CD14-positive monocyte (primary cell): ENCODE data around the gene TERT. TPM values are rescaled to one million over a fixed set of nuclear protein-coding genes. Genes with fewer than 3 reads are reported as not detected.

ENCODE experiments used
- DNase-seq, 3 donors: peaks; one replicate each; pipeline ENCODE4 v3.0.0-alpha.2; 2011 to 2022
- H2AFZ ChIP-seq: 2 replicates; pipeline ENCODE4 v1.6.0; 2012; ENCODE audit warnings: mild to moderate bottlenecking, low read depth, low read length, inconsistent platforms; ENCODE audit not compliant: insufficient read depth, poor library complexity, severe bottlenecking
- H3K27ac ChIP-seq, 2 donors: 1 replicate in 1 of 2; 2 replicates in 1 of 2; pipeline ENCODE4 v1.5.1; 2012 to 2013; ENCODE audit warnings: low read length in 2 of 2, control low read depth in 1 of 2, inconsistent platforms in 1 of 2, low read depth in 1 of 2, mild to moderate bottlenecking in 1 of 2
- H3K27me3 ChIP-seq, 2 donors: one replicate each; pipeline versions ENCODE4 v1.6.0 to v1.6.1; 2011 to 2013; ENCODE audit warnings: low read length in 2 of 2; ENCODE audit not compliant: control insufficient read depth in 2 of 2, insufficient read depth in 2 of 2
- H3K36me3 ChIP-seq, 2 donors: replicated peaks in 1 of 2; 1 replicate in 1 of 2; 2 replicates in 1 of 2; pipeline versions ENCODE4 v1.5.1 to v1.6.1; 2012 to 2013; ENCODE audit warnings: low read length in 2 of 2, control low read depth in 1 of 2, inconsistent platforms in 1 of 2, mild to moderate bottlenecking in 1 of 2; ENCODE audit not compliant: insufficient read depth in 2 of 2, control insufficient read depth in 1 of 2
- H3K4me1 ChIP-seq, 2 donors: 1 replicate in 1 of 2; 2 replicates in 1 of 2; pipeline versions ENCODE4 v1.5.1 to v1.6.1; 2012 to 2013; ENCODE audit warnings: low read length in 2 of 2, control low read depth in 1 of 2, inconsistent platforms in 1 of 2, mild to moderate bottlenecking in 1 of 2, moderate library complexity in 1 of 2; ENCODE audit not compliant: insufficient read depth in 2 of 2, control insufficient read depth in 1 of 2
- H3K4me2 ChIP-seq: replicated peaks from 2 replicates; pipeline ENCODE3; 2012; ENCODE audit warnings: low read length, moderate library complexity, mild to moderate bottlenecking; ENCODE audit not compliant: poor library complexity, severe bottlenecking; ENCODE audit errors: extremely low read depth
- H3K4me3 ChIP-seq, 3 experiments: fragments of 200-600 bp in 1 of 3; sonication (generic) in 1 of 3; replicated peaks in 1 of 3; 1 replicate in 2 of 3; 2 replicates in 1 of 3; pipeline ENCODE4 v1.5.1; 2011 to 2013; ENCODE audit warnings: low read length in 3 of 3, mild to moderate bottlenecking in 3 of 3, control low read depth in 2 of 3, low read depth in 2 of 3, inconsistent platforms in 1 of 3, moderate library complexity in 1 of 3
- H3K79me2 ChIP-seq: 2 replicates; pipeline ENCODE4 v1.6.0; 2012; ENCODE audit warnings: mild to moderate bottlenecking, control low read depth, inconsistent platforms, low read length, moderate library complexity; ENCODE audit not compliant: insufficient read depth
- H3K9ac ChIP-seq: 2 replicates; pipeline ENCODE4 v1.6.0; 2017; ENCODE audit warnings: low read length, mild to moderate bottlenecking; ENCODE audit not compliant: insufficient read depth, poor library complexity, severe bottlenecking
- H3K9me3 ChIP-seq, 2 donors: replicated peaks in 1 of 2; 1 replicate in 1 of 2; 2 replicates in 1 of 2; pipeline versions ENCODE4 v1.5.1 to v1.6.1; 2012 to 2013; ENCODE audit warnings: low read length in 2 of 2, control low read depth in 1 of 2; ENCODE audit not compliant: control insufficient read depth in 1 of 2, insufficient read depth in 1 of 2
- H4K20me1 ChIP-seq: 2 replicates; pipeline ENCODE4 v1.6.0; 2012; ENCODE audit warnings: mild to moderate bottlenecking, low read length, control low read depth, moderate library complexity; ENCODE audit not compliant: insufficient read depth
- H3K27ac Mint-ChIP-seq, 7 donors: one replicate each; pipeline ENCODE4 v1.8.0; 2020; ENCODE audit warnings: mild to moderate bottlenecking in 7 of 7, mixed read lengths in 7 of 7, moderate library complexity in 6 of 7, inconsistent platforms in 2 of 7
- H3K27me3 Mint-ChIP-seq, 3 donors: one replicate each; pipeline ENCODE4 v1.8.0; 2021 to 2022; ENCODE audit warnings: low read depth in 3 of 3, mild to moderate bottlenecking in 3 of 3, mixed read lengths in 3 of 3, moderate library complexity in 3 of 3, inconsistent platforms in 1 of 3
- H3K36me3 Mint-ChIP-seq, 2 donors: one replicate each; pipeline ENCODE4 v1.8.0; 2020; ENCODE audit warnings: mixed read lengths in 2 of 2, inconsistent platforms in 1 of 2, mild to moderate bottlenecking in 1 of 2
- H3K4me1 Mint-ChIP-seq: one replicate; pipeline ENCODE4 v1.8.0; 2020; ENCODE audit warnings: mild to moderate bottlenecking, mixed read lengths
- H3K4me3 Mint-ChIP-seq, 2 donors: one replicate each; pipeline ENCODE4 v1.8.0; 2020; ENCODE audit warnings: mild to moderate bottlenecking in 2 of 2, mixed read lengths in 2 of 2, moderate library complexity in 1 of 2
- H3K9me3 Mint-ChIP-seq, 7 donors: one replicate each; pipeline ENCODE4 v1.8.0; 2020 to 2022; ENCODE audit warnings: mixed read lengths in 7 of 7, mild to moderate bottlenecking in 6 of 7, moderate library complexity in 6 of 7, inconsistent platforms in 2 of 7
- WGBS: methylation state at CpG from one replicate; pipeline ENCODE4 v1.1.5; 2013; ENCODE audit warnings: missing lambda C conversion rate; ENCODE audit not compliant: insufficient coverage; 5-methylcytosine and 5-hydroxymethylcytosine counted together
- intact Hi-C, 2 donors: fragments of 100-400 bp; cut with micrococcal nuclease; formaldehyde crosslinking; loops; one replicate each; pipeline versions ENCODE4 v1.15.0 to v1.15.1; 2023
- polyA plus RNA-seq, 3 donors: library from polyadenylated mRNA; depleted of rRNA in 1 of 3; unstranded in 2 of 3; stranded (reverse) in 1 of 3; fragments of 300-500 nt in 2 of 3; fragments of >200 nt in 1 of 3; fragmentation: Illumina TruSeq in 2 of 3; gene quantifications; 1 replicate in 2 of 3; 2 replicates in 1 of 3; pipeline ENCODE4 v1.2.3, GENCODE V29; 2012 to 2021
- TF ChIP-seq, protein P1 (sequence below): fragments of 200-600 bp; IDR thresholded peaks from one replicate; pipeline ENCODE4 v1.8.0; 2022; ENCODE audit warnings: antibody characterized with exemption, mild to moderate bottlenecking

The TERT gene
- polyA plus RNA-seq, 3 donors, result not detected

DNA sequence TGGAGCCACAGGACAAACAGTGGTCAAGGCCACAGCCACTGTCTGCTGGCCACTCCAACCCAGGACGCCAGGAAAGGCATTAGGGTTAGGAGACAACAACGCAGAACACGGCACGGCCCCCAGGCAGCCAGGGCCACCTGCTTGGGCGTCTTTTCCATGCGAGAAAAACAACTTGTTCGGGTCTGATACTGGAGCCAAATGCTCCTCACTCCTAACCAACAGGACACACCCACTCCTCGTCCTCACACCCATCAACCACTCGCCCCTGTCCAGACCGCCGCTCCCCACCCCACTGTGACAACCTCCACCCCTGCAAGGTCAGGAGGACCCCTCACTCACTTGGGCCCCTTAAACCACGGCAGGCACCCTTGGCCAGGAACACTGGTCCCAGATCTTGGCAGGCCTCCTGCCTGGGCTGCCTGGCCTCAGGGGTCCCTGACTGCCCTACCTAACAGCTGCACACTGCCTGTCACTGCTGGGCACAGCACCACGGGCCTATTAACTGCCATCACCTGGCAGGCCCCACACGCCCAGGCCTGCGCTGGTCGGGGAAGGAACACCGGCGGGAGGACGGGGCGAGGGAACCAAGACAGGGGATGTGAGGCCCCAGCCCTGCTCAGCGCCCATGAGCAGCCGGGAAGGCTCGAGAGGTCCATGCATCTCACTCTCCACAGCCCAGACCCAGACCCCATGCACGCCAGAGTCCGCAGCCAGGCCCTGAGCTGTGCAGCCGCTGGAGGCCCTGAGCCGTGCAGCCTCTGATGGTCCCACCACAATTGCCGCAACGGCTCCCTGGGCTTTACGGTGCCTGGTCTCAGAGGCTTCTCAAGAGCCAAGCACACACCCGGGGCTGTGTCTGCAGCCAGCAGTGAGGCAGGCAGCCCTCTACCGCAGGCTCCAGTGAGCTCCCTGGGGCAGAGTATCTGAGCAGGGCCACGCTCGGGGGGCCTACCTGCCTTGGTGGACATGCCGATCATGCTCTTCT lies 36.3 kb upstream of the TERT start:
- peaks cover 67 to 82% of the 10 kb centered on the region in 2 donors for H3K36me3 ChIP-seq
- H3K27me3 Mint-ChIP-seq, result peaks cover 0 to 3% (median 0%) of the 10 kb centered on the region in 3 donors
- no peaks in the 10 kb centered on the region for H3K4me1 ChIP-seq
- H3K4me3 Mint-ChIP-seq, result no peak overlapping the region
- no peaks in the 10 kb centered on the region for H3K79me2 ChIP-seq
- H3K9ac ChIP-seq, result no peak overlapping the region
- no peak overlapping the region for H2AFZ ChIP-seq
- H3K27ac Mint-ChIP-seq, result peak overlapping the region in 1 of 7 donors; percentile 22
- H3K27ac ChIP-seq, result no peak overlapping the region
- H3K27me3 ChIP-seq, result no peaks in the 10 kb centered on the region
- no peaks in the 10 kb centered on the region for H3K9me3 ChIP-seq
- TF ChIP-seq, protein P1, sequence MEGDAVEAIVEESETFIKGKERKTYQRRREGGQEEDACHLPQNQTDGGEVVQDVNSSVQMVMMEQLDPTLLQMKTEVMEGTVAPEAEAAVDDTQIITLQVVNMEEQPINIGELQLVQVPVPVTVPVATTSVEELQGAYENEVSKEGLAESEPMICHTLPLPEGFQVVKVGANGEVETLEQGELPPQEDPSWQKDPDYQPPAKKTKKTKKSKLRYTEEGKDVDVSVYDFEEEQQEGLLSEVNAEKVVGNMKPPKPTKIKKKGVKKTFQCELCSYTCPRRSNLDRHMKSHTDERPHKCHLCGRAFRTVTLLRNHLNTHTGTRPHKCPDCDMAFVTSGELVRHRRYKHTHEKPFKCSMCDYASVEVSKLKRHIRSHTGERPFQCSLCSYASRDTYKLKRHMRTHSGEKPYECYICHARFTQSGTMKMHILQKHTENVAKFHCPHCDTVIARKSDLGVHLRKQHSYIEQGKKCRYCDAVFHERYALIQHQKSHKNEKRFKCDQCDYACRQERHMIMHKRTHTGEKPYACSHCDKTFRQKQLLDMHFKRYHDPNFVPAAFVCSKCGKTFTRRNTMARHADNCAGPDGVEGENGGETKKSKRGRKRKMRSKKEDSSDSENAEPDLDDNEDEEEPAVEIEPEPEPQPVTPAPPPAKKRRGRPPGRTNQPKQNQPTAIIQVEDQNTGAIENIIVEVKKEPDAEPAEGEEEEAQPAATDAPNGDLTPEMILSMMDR, result no peak
- no peaks in the 10 kb centered on the region for H3K9me3 Mint-ChIP-seq
- intact Hi-C loops, result no loop called here
- peaks cover 70 to 73% of the 10 kb centered on the region in 2 donors for H3K36me3 Mint-ChIP-seq
- H3K4me2 ChIP-seq, result no peak overlapping the region
- no peaks in the 10 kb centered on the region for H3K4me1 Mint-ChIP-seq
- peaks cover 48% of the 10 kb centered on the region for H4K20me1 ChIP-seq
- WGBS, result 97% methylated on average over 34 of the region's 35 CpGs
- H3K4me3 ChIP-seq, result no peak overlapping the region
- no peak for DNase-seq

DNA sequence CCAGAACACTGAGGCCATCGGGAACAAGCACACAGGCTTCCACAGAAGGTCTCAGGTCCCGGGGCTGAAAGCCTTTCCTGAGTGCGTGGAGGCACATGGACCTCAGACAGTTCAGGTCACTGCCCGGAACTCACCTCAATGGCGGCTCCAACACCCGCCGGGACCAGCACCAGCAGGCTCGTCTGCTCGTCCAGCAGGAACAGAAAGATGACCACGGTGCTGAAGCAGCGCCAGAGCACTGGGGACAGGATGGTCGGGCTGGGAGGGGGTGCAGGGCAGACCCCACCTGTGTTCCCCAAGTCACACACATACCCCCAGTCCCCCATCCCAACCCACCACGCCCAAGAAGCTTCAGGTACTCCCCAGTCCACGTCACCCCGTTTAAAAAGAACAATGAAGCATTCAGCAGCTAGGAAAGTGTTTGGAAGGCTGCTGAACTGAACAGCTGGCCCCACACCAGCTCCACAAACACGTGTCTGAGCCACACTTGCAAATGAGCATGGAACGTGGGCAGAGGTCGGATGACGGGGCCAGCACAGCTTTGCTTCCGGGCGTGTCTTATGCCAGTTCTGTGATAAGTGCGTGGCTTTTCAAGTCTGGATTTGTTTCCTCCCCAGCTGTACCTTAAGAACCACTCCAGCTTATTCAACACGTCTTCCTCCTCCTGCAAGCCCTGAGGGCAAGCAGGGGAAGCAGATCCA lies 35.4 kb upstream of the TERT start:
- Histone ChIP-seq H3K4me3 (no peak overlapping the region), H3K27ac (no peak overlapping the region), H4K20me1 (peaks cover 39% of the 10 kb centered on the region), H3K9ac (no peak overlapping the region), H3K9me3 (no peaks in the 10 kb centered on the region), H3K79me2 (no peaks in the 10 kb centered on the region), H3K4me1 (no peaks in the 10 kb centered on the region), H2AFZ (no peak overlapping the region), H3K4me2 (no peak overlapping the region), H3K36me3 (peaks cover 67 to 82% of the 10 kb centered on the region in 2 donors), H3K27me3 (no peaks in the 10 kb centered on the region)
- H3K36me3 Mint-ChIP-seq, result peaks cover 70 to 74% of the 10 kb centered on the region in 2 donors
- no peak overlapping the region for H3K4me3 Mint-ChIP-seq
- H3K9me3 Mint-ChIP-seq, result no peaks in the 10 kb centered on the region
- TF ChIP-seq, protein P1, result no peak
- H3K27me3 Mint-ChIP-seq, result no peaks in the 10 kb centered on the region
- H3K27ac Mint-ChIP-seq, result peak overlapping the region in 2 of 7 donors; percentile 22 to 61
- intact Hi-C loops, result no loop called here
- DNase-seq, result no peak
- 93% methylated on average over 21 of the region's 23 CpGs for WGBS
- no peaks in the 10 kb centered on the region for H3K4me1 Mint-ChIP-seq
